Fibroblast of villous mesenchyme (primary cell): ENCODE measurements around the gene CD200. TPM values are rescaled to one million over a fixed set of nuclear protein-coding genes. Genes with fewer than 3 reads are reported as not detected.

Experiments
- DNase-seq: peaks from one replicate; pipeline ENCODE4 v3.0.0-alpha.2; 2010; ENCODE audit warnings: low read depth
- H3K4me3 ChIP-seq: 2 replicates; pipeline ENCODE4 v1.5.1; 2011; ENCODE audit warnings: low read depth, mild to moderate bottlenecking, low read length
- total RNA-seq: library from RNA; depleted of rRNA; stranded (reverse); fragments of >200 nt; gene quantifications from 2 replicates; pipeline ENCODE4 v1.2.3, GENCODE V29; 2012
- TF ChIP-seq, protein P1 (sequence below): IDR thresholded peaks from 2 replicates; pipeline ENCODE4 v1.5.1; 2012; ENCODE audit warnings: low read depth, mild to moderate bottlenecking, low read length; ENCODE audit not compliant: insufficient read depth

The CD200 gene
- total RNA-seq, 1 donor = 1.3 TPM

DNA sequence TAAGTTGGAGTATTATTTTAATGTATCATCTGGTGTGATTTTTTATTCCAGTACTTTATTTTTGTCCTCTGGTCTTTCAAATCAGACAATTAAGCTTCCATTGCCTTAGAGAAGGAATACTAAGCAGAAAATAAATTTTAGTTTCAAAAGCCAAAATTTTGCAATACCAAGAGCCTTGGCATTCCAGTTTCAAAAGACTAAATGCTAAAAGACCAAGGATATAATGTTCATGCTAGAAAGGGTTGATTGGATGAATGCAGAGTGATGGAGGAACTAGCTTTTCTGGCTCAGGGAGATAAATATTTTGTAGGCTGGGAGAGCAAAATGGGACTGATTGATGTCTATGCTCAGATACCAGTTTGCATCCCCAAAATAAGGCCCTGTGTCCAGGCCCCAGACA lies 6.2 kb downstream of the CD200 start:
- TF ChIP-seq, protein P1, sequence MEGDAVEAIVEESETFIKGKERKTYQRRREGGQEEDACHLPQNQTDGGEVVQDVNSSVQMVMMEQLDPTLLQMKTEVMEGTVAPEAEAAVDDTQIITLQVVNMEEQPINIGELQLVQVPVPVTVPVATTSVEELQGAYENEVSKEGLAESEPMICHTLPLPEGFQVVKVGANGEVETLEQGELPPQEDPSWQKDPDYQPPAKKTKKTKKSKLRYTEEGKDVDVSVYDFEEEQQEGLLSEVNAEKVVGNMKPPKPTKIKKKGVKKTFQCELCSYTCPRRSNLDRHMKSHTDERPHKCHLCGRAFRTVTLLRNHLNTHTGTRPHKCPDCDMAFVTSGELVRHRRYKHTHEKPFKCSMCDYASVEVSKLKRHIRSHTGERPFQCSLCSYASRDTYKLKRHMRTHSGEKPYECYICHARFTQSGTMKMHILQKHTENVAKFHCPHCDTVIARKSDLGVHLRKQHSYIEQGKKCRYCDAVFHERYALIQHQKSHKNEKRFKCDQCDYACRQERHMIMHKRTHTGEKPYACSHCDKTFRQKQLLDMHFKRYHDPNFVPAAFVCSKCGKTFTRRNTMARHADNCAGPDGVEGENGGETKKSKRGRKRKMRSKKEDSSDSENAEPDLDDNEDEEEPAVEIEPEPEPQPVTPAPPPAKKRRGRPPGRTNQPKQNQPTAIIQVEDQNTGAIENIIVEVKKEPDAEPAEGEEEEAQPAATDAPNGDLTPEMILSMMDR = no peak
- H3K4me3 ChIP-seq = no peak overlapping the region
- DNase-seq = no peak

DNA sequence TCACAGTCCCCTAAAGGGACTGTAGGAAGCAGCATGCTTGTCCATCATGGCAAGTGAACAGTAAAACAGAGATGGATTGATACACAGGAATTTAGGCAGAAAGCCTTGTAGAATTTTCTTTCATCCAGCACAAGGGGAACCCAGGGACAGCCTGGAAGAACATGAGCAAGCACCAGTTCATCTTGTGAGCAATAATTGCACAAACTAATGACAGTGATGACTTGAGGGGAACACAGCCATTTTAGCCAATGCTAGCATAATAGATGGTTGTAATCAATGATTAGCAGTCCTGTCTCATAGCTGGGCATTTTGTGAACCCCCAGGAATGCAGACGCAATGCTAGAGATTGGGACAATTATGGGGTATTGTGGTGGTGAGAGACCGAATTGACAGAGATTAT lies 6.7 kb downstream of the CD200 start:
- TF ChIP-seq, protein P1 = no peak
- no peak for DNase-seq
- no peak overlapping the region for H3K4me3 ChIP-seq

DNA sequence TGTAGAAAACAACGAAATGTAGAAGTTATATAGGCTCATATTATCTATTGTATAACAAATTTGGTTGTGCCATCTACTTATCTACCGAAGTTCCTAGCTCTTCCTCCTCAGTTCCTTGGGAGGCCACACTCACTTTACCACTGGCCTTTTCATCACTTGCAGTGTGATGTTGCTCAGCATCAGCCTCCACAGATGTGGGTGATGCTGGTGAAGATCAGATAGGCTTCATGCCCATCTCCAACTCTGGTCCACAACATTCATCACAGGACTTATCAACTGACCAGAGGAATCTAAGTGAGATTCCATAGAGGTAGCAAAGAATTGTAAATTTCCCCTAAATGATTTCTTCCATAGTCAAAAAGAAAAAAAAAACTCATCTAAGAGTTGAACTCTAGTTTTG lies 8.4 kb downstream of the CD200 start:
- DNase-seq = no peak
- H3K4me3 ChIP-seq = no peak overlapping the region
- TF ChIP-seq, protein P1 = no peak

DNA sequence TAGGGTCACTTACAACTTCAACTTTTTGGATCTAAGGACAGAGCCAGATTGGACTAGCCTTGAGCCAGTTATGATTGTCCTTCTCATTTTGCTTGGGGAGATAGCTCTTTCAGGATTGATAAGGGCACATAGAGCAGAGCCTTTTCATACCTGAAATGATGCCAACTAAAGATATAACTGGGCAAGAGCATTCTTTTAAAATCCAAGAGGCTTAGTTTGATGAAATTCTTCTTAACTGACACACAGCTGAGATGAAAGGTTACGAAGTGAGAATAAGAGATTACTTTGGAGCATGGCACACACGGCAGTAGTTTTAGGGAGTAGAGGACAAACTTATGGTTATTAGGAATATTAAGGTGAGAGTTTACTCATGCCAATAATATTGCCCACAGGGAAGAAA lies 12.7 kb downstream of the CD200 start:
- H3K4me3 ChIP-seq = no peak overlapping the region
- DNase-seq = no peak
- TF ChIP-seq, protein P1 = no peak

DNA sequence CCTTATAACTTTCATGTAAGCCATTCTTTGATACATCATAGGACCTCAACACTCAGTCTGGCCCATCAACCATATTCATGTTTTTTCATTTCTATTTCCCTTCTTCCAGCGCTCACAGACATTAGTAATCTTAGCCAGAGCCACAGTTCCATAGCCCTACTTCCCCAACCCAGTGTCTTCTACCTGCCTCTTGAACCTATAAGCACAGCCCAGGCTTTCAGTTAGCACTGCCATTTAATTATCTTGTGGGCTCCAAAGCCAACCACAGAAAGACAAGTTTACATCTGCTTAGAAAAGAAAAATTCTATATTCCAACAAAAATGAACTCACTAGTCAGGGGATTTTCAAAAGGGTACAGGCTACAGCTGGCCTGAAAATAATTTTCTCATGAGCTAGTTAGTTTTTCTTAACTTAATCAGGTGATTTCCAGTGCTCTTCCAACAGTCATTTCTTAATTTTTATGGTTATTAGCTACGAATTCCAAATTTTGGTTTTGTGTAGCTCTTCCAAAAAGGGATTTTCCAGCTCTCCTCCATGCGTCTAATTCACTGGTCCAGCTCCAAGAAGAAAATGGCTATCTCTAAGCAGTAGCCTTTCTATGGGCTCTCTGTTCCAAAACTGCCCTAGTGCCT lies 13.7 kb downstream of the CD200 start:
- no peak overlapping the region for H3K4me3 ChIP-seq
- TF ChIP-seq, protein P1 = no peak
- no peak for DNase-seq

DNA sequence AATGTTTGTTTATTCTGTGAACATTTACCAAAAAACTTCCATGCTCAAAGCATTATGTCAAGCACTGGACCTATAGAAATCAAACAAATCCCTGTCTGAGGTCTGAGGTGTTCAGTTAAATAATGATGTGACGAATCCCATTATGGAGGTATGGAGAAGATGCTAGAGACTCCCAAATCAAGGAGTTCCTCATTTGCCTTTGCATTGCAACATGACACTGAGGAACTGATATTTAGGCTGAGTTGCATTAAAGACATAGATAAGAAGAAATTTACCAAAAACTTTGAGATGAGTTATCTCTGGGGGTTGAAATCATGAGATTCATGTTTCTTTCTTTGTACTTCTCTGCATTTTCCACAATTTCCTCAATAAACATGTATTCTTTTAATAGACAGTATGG lies 16.0 kb downstream of the CD200 start:
- TF ChIP-seq, protein P1 = no peak
- no peak overlapping the region for H3K4me3 ChIP-seq
- DNase-seq = no peak

DNA sequence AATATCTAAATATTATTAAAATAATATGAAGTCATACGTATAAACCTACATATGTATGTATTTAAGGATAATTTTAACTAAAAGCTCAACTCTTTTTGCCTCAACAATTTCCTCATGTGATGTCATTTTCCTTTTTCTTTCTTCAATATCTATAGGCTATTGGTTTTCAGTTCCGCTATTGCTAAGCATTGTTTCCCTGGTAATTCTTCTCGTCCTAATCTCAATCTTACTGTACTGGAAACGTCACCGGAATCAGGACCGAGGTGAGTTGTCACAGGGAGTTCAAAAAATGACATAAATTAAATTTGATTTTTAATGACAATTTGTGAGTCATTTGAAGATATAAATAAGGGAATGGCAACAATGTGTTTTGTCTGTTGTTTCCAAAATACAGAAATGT lies 16.6 kb downstream of the CD200 start:
- TF ChIP-seq, protein P1 = no peak
- no peak overlapping the region for H3K4me3 ChIP-seq
- no peak for DNase-seq
